Measurements from ENCODE around the gene PLEKHN1. TPM values are rescaled to one million over a fixed set of nuclear protein-coding genes. Genes with fewer than 3 reads are reported as not detected.

The PLEKHN1 gene
- total RNA-seq, 1 experiment from 2014 or later = not detected

DNA sequence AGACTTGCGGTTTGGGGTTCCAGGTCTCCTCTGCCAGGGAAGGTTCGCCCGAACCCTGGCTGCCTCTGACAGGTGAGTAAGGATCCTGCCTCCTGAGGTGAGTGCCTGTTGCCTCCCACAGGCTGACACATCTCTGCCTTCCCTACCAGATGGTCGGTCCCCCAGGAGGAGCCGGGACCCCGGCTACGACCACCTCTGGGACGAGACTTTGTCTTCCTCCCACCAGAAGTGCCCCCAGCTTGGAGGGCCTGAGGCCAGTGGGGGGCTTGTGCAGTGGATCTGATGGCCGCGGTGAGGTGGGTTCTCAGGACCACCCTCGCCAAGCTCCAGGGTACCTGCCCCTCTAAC lies 8.0 kb downstream of the PLEKHN1 start:
- Histone ChIP-seq H3K27me3 (replicated peaks; ENCODE audit: insufficient read depth, low read depth, low read length, poor library complexity) (peaks cover 25% of the 10 kb centered on the region), H3K4me1 (ENCODE audit: insufficient read depth, low read length, poor library complexity, severe bottlenecking) (peaks cover 8% of the 10 kb centered on the region), H3K9me3 (ENCODE audit: low read depth, low read length, poor library complexity, severe bottlenecking) (no peaks in the 10 kb centered on the region), H3K4me3 (ENCODE audit: low read depth, low read length, poor library complexity, severe bottlenecking) (no peak overlapping the region), H3K27ac (ENCODE audit: low read depth, low read length, poor library complexity, severe bottlenecking) (no peak overlapping the region), H3K36me3 (ENCODE audit: insufficient read depth, low read length, poor library complexity, severe bottlenecking) (no peaks in the 10 kb centered on the region)
- intact Hi-C loops (cut with micrococcal nuclease; ENCODE audit: unreplicated experiment) = no loop called here
- TF ChIP-seq CTCF (conservative IDR thresholded peaks at IDR 0.05; ENCODE audit: low read depth, low read length) = no peak
- TF ChIP-seq EZH2 (IDR thresholded peaks at IDR 0.05; ENCODE audit: borderline replicate concordance, low read depth, low read length, poor library complexity, severe bottlenecking) = no peak
- DNase-seq (ENCODE audit: low spot score) = no peak
- POLR2A ChIA-PET (ENCODE audit: low non-redundant PET) = no interaction called here
- BruUV-seq (replicated peaks) = no TSS peak
- CTCF ChIA-PET = no interaction called here

DNA sequence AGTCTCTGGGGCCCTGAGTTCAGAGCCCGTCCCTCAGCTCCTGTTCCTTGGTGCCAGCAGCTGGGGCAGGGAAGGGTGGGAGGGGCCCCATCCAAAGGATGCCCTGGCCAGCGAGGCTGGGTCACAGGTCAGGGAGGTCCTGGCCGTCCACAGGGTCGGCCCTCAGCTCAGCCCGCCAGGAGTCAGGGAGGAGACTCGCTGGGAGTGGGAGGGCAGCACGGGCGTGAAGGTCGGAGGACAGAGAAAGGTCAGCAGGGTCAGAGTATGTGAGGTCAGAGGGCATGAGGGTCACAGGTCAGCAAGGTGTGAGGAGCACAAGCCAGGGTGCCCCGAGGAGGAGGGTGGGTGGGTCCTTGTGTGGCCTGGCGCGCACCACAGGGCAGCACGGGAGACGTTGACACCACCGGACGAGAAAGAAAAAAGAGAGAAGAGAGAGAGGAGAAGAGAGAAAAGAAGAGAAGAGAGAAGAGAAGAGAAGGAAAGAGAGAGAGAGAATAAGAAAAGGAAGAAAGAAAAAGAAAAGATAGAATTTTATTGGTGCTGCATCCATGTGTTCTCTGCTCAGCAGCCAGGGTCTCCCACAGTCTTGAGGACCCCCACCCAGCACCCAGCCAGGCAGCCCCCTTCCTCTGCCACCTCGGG lies 8.5 kb downstream of the PLEKHN1 start:
- no peaks in the 10 kb centered on the region for H3K36me3 ChIP-seq (ENCODE audit: insufficient read depth, low read length, poor library complexity, severe bottlenecking)
- POLR2A ChIA-PET (ENCODE audit: low non-redundant PET) = no interaction called here
- H3K27ac ChIP-seq (ENCODE audit: low read depth, low read length, poor library complexity, severe bottlenecking) = no peak overlapping the region
- TF ChIP-seq CTCF (conservative IDR thresholded peaks at IDR 0.05; ENCODE audit: low read depth, low read length) (no peak), EZH2 (IDR thresholded peaks at IDR 0.05; ENCODE audit: borderline replicate concordance, low read depth, low read length, poor library complexity, severe bottlenecking) (no peak)
- H3K4me1 ChIP-seq (ENCODE audit: insufficient read depth, low read length, poor library complexity, severe bottlenecking) = peaks cover 8% of the 10 kb centered on the region
- intact Hi-C loops (cut with micrococcal nuclease; ENCODE audit: unreplicated experiment) = loop anchor here (5.0 kb wide), 1 partner anchor 108 kb away; no protein-coding TSS in a partner anchor
- peaks cover 25% of the 10 kb centered on the region for H3K27me3 ChIP-seq (replicated peaks; ENCODE audit: insufficient read depth, low read depth, low read length, poor library complexity)
- no peak for DNase-seq (ENCODE audit: low spot score)
- CTCF ChIA-PET = no interaction called here
- no TSS peak for BruUV-seq (replicated peaks)
- no peaks in the 10 kb centered on the region for H3K9me3 ChIP-seq (ENCODE audit: low read depth, low read length, poor library complexity, severe bottlenecking)
- no peak overlapping the region for H3K4me3 ChIP-seq (ENCODE audit: low read depth, low read length, poor library complexity, severe bottlenecking)

DNA sequence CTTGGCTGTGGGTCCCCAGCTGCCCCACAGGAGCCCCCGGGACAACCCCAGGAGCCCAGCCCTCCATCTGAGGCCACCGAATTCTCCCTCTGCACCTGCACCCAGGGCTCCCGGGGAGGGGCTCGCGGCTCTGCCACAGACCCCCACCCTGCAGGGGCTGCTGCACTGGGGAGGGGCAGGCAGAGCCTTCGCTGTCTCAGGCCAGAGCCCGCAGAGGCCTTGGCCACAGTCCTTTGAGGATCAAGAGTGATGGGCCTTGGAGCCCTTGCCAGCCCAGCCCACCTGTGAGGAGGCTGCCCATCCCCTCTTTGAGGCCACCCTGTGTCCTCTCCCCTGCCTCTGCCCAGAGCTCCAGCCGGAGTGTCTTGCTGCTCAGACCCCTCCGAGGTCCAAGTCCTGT lies 9.1 kb downstream of the PLEKHN1 start:
- Histone ChIP-seq H3K36me3 (ENCODE audit: insufficient read depth, low read length, poor library complexity, severe bottlenecking) (no peaks in the 10 kb centered on the region), H3K27ac (ENCODE audit: low read depth, low read length, poor library complexity, severe bottlenecking) (no peak overlapping the region), H3K9me3 (ENCODE audit: low read depth, low read length, poor library complexity, severe bottlenecking) (no peaks in the 10 kb centered on the region), H3K4me1 (ENCODE audit: insufficient read depth, low read length, poor library complexity, severe bottlenecking) (peaks cover 8% of the 10 kb centered on the region), H3K27me3 (replicated peaks; ENCODE audit: insufficient read depth, low read depth, low read length, poor library complexity) (peaks cover 20% of the 10 kb centered on the region), H3K4me3 (ENCODE audit: low read depth, low read length, poor library complexity, severe bottlenecking) (peak overlapping the region; percentile 48)
- no peak for DNase-seq (ENCODE audit: low spot score)
- CTCF ChIA-PET = no interaction called here
- intact Hi-C loops (cut with micrococcal nuclease; ENCODE audit: unreplicated experiment) = loop anchor here (5.0 kb wide), 1 partner anchor 108 kb away; no protein-coding TSS in a partner anchor
- no peak for TF ChIP-seq EZH2 (IDR thresholded peaks at IDR 0.05; ENCODE audit: borderline replicate concordance, low read depth, low read length, poor library complexity, severe bottlenecking)
- no peak for TF ChIP-seq CTCF (conservative IDR thresholded peaks at IDR 0.05; ENCODE audit: low read depth, low read length)
- BruUV-seq (replicated peaks) = no TSS peak
- POLR2A ChIA-PET (ENCODE audit: low non-redundant PET) = no interaction called here

Measured in A673 (cell line).